Parathyroid adenoma (tissue), 2 donors: Measurements from ENCODE around the gene EHBP1L1.
A peak's percentile ranks its signal among the peaks of the same experiment; 100 is the strongest.

ENCODE experiments used
- H2AFZ ChIP-seq: fragments of 300-600 bp; sonication (generic); one replicate; pipeline ENCODE4 v1.7.0; 2017; ENCODE audit warnings: antibody characterized with exemption, mild to moderate bottlenecking
- H3K27ac ChIP-seq: fragments of 300-600 bp; sonication (generic); one replicate; pipeline ENCODE4 v1.7.0; 2017
- H3K27me3 ChIP-seq: fragments of 300-600 bp; sonication (generic); one replicate; pipeline ENCODE4 v1.7.0; 2017; ENCODE audit warnings: low read length; ENCODE audit not compliant: control insufficient read depth, insufficient read depth
- H3K36me3 ChIP-seq: fragments of 300-600 bp; sonication (generic); one replicate; pipeline ENCODE4 v1.7.0; 2017; ENCODE audit warnings: low read length; ENCODE audit not compliant: control insufficient read depth, insufficient read depth
- H3K4me1 ChIP-seq: fragments of 300-600 bp; sonication (generic); one replicate; pipeline ENCODE4 v1.7.0; 2017; ENCODE audit warnings: control low read depth
- H3K4me2 ChIP-seq: fragments of 300-600 bp; sonication (generic); one replicate; pipeline ENCODE4 v1.7.0; 2017; ENCODE audit warnings: low read length
- H3K4me3 ChIP-seq: fragments of 300-600 bp; sonication (generic); one replicate; pipeline ENCODE4 v1.7.0; 2017; ENCODE audit warnings: low read depth, low read length
- H3K79me2 ChIP-seq: fragments of 300-600 bp; sonication (generic); one replicate; pipeline ENCODE4 v1.7.0; 2017; ENCODE audit warnings: control low read depth
- H3K9ac ChIP-seq: fragments of 300-600 bp; sonication (generic); one replicate; pipeline ENCODE4 v1.7.0; 2017; ENCODE audit warnings: mild to moderate bottlenecking
- H3K9me3 ChIP-seq: fragments of 300-600 bp; sonication (generic); one replicate; pipeline ENCODE4 v1.7.0; 2017; ENCODE audit warnings: low read length; ENCODE audit not compliant: control insufficient read depth
- CTCF ChIP-seq: fragments of 300-600 bp; sonication (generic); IDR thresholded peaks from one replicate; pipeline ENCODE4 v1.7.0; 2017; ENCODE audit warnings: antibody characterized with exemption, mild to moderate bottlenecking
- donor health status: primary hyperparathyroidism.

Gene EHBP1L1

GRCh38 chr11:65586247-65586630, 10.4 kb downstream of the EHBP1L1 start:
- no peaks in the 10 kb centered on the region for H3K36me3 ChIP-seq
- H3K4me2 ChIP-seq = no peak overlapping the region
- no peaks in the 10 kb centered on the region for H3K9me3 ChIP-seq
- H3K9ac ChIP-seq = no peak overlapping the region
- no peaks in the 10 kb centered on the region for H3K79me2 ChIP-seq
- H3K4me3 ChIP-seq = no peak overlapping the region
- H2AFZ ChIP-seq = no peak overlapping the region
- no peak overlapping the region for H3K27ac ChIP-seq
- TF ChIP-seq CTCF = no peak
- H3K4me1 ChIP-seq = no peaks in the 10 kb centered on the region
- H3K27me3 ChIP-seq = no peaks in the 10 kb centered on the region

- no peak overlapping the region for H3K27ac ChIP-seq
Observed at GRCh38 chr11:65586676-65587075, 10.8 kb downstream of the EHBP1L1 start.

GRCh38 chr11:65588199-65589054, 12.6 kb downstream of the EHBP1L1 start:
- no peak overlapping the region for H3K9ac ChIP-seq
- no peak overlapping the region for H3K4me2 ChIP-seq
- peak; percentile 47 for TF ChIP-seq CTCF
- H3K36me3 ChIP-seq = no peaks in the 10 kb centered on the region
- H3K4me3 ChIP-seq = no peak overlapping the region
- H2AFZ ChIP-seq = no peak overlapping the region
- no peaks in the 10 kb centered on the region for H3K79me2 ChIP-seq
- H3K27me3 ChIP-seq = no peaks in the 10 kb centered on the region
- H3K27ac ChIP-seq = no peak overlapping the region
- no peaks in the 10 kb centered on the region for H3K4me1 ChIP-seq
- H3K9me3 ChIP-seq = no peaks in the 10 kb centered on the region

More at GRCh38 chr11:65586676-65587075, 10.8 kb downstream of the EHBP1L1 start:
- no peaks in the 10 kb centered on the region for H3K36me3 ChIP-seq
- no peak overlapping the region for H2AFZ ChIP-seq
- H3K4me2 ChIP-seq = no peak overlapping the region
- H3K9me3 ChIP-seq = no peaks in the 10 kb centered on the region
- no peaks in the 10 kb centered on the region for H3K79me2 ChIP-seq
- no peak for TF ChIP-seq CTCF
- H3K4me3 ChIP-seq = no peak overlapping the region
- no peaks in the 10 kb centered on the region for H3K4me1 ChIP-seq
- H3K9ac ChIP-seq = no peak overlapping the region
- H3K27me3 ChIP-seq = no peaks in the 10 kb centered on the region

- no peak overlapping the region for H2AFZ ChIP-seq
- no peak overlapping the region for H3K27ac ChIP-seq
- H3K4me1 ChIP-seq = no peaks in the 10 kb centered on the region
- no peak for TF ChIP-seq CTCF
- H3K79me2 ChIP-seq = no peaks in the 10 kb centered on the region
- H3K9ac ChIP-seq = no peak overlapping the region
- H3K4me2 ChIP-seq = no peak overlapping the region
- no peak overlapping the region for H3K4me3 ChIP-seq
- H3K9me3 ChIP-seq = no peaks in the 10 kb centered on the region
- no peaks in the 10 kb centered on the region for H3K36me3 ChIP-seq
- no peaks in the 10 kb centered on the region for H3K27me3 ChIP-seq
Observed at GRCh38 chr11:65589444-65590239, 13.8 kb downstream of the EHBP1L1 start.
